Measurements from ENCODE around the gene ACAP3.

ACAP3 gene

DNA sequence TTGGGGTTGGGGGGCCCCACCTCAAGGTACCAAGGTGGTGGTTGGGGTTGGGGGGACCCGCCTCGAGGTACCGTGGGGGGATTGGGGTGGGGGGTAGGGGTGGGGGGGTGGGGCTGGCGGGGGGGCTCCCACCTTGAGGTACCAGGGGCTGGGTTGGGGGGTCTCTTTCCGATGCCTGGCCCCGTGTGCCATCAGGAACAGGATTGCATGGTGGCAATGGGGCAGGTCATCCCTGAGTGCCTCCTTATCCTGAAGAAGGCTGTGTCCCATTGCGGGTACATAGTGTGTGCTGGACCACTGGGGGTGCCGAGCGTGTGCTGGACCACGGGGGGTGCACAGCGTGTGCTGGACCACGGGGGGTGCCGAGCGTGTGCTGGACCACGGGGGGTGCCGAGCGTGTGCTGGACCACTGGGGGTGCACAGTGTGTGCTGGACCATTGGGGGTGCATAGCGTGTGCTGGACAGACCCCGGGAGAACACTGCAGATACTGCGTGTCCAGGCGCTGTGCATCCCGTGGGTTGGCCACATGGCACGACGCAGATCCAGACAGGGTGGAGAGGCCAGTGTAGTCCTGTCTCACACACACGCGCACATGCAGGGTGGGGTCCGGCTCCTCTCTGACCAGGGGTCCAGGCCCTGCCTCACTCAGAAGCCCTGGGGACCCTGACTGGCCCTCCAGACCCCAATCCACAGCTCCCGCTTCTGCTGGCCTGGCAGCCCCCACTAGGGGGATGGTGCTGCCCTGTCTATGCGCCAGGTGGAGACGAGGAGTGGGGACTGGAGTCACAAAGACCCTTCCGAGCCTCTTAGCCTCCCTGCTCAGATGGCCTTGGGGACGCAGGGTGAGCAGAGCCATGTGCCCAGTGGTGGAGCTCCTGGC, 23.3 kb downstream of the ACAP3 start:
- DNase-seq: no peak

DNA sequence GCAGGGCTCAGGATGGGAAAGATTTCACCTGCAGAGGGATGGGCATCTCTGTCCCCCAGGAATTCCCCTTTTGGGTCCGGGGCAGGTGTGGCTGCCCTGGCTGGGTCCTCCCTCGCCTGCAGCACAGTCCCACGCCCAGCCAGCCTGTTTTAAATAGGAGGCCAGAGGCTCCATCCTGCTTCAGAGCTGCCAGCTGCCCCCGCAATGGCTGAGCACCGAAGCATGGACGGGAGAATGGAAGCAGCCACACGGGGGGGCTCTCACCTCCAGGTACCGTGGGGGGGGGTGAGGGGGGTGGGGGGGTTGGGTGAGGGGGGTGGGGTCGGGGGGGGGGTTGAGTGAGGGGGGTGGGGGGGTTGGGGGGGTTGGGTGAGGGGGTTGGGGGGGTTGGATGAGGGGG, 23.9 kb downstream of the ACAP3 start:
- peak; percentile 56 for DNase-seq

DNA sequence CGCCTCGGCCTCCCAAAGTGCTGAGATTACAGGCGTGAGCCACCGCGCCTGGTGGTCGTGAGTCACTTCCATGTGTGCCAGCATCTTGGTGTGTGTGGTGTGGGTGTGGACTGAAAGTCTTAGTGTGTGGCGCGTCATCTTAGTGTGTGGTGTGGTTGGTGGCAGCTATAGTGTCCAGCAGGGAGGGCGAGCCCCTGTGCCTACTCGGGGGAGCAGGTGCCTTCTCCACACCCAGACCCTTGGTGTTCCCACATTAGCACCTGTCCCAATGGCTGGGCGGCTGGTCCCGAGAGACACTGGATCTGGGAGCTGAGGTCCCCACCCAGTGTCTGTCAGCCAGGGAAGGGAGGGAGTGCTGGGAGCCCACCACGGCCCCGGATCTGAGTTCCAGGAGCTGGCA, 24.7 kb downstream of the ACAP3 start:
- no peak for DNase-seq

DNA sequence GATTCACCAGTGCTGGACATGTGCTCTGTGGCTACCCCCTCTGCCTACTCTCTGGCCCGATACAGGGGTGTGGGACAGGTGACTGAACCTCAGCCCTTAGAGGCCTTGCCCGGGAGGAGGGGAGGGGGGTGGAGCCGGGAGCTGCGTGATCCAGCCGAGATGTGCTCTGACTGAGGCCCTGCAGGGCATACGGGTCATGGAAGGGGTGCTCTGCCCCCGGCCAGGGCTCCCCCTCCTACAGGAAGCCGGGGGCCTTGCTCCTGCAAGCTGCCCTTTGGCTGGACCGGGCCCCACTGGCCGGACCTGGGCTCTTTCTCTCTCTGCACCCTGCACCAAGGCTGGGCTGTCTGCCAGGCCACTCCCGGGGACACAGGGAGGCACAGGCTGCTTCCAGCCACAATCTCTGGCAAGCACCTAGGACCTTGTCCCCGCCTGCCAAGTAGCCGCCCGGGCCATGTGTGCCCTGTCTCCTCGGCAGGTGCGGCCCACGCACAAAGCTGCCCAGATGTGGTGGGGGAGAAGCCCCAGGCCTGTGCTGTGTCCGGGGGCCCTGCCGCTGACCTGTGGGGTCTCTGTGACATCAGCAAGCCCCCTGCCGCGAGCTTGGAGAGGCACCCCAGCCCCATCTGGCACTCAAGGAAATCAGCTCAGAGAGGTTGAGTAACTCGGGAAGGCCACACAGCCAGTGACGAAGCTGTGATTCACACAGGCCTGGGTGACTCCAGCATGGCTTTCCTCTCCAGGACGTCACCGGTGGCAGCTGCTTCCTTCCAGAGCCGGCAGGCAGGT, 26.0 kb downstream of the ACAP3 start:
- peak; percentile 32 for DNase-seq

DNA sequence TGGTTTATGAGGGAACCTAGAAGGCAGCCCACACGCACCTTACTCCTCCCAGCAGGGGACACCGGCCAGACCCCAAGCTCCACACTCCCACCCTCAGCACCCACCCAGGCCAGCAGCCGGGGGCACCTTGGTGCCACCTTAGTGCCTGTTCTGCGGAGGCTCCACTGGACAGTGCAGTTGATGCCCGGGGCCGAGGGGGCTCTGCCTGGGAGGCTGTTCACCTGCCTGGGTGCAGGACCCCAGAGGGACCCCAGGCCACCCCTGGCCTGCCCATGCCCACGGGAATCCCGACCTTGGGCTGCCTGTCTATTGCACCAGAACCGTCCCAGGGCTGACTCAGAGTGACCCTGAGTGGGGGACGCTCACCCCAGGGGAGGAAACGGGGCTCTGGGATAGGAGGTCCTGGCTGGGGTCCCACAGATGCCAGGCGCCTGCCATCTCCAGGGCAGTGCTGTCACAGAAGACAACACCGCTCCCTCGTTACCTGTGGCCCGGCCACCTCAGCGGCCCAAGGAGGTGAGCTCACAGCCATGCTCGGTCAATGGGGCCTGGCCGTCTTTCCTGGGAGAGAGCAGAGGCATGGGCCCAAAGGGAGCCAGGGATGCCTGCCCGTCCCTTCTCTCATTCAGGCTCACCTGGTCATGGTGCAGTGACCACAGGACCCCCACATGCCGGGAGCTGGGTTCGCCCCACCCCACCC, 26.8 kb downstream of the ACAP3 start:
- no peak for DNase-seq

DNA sequence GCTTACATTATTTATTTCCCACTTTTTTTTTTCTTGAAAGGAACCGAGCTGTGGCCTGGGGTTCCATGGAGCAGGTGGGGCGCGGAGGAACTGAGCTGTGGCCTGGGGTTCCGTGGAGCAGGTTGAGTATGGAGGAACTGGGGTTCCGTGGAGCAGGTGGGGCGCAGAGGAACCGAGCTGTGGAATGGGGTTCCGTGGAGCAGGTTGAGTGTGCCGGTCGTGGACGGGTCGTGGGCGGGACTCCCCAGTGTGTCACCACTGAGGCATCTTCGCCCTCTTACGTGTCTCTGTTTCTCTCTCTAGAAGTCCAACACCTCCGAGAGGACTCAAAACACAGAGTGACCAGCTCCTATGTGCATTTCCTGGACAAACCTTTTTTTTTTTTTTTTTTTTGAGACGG, 28.7 kb downstream of the ACAP3 start:
- no peak for DNase-seq

DNA sequence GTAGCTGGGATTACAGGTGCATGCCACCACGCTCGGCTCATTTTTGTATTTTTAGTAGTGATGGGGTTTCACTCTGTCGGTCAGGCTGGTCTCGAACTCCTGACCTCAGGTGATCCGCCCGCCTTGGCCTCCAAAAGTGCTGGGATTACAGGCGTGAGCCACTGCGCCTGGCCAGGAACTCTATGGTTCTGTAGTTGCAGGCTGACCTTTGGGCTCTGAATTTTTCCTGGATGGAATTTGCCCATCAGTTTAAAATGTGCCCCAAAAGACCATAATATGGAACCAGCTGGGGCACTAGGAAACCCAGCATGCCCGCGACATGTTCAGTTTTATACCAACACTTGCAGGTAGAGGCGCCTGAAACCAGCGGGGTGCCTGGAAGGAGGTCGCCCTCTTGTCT, 29.1 kb downstream of the ACAP3 start:
- DNase-seq: no peak

DNA sequence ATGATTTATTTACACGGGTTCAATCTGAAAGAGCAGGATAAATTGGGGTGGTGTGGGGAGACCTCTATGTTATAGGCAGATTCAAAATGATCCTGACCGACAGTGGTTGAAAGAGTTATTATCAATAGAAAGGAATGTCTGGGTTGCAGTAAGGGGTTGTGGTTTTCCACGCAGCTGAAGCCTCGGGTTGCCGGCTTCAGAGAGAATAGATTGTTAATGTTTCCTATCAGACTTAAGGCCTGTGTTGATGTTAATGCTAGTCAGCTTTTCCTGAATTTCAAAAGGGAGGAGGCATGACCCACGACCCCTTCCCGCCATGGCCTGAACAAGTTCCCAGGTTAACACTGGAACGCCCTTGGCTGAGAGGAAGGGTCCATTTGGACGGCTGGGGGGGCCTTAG, 31.9 kb downstream of the ACAP3 start:
- DNase-seq: no peak

DNA sequence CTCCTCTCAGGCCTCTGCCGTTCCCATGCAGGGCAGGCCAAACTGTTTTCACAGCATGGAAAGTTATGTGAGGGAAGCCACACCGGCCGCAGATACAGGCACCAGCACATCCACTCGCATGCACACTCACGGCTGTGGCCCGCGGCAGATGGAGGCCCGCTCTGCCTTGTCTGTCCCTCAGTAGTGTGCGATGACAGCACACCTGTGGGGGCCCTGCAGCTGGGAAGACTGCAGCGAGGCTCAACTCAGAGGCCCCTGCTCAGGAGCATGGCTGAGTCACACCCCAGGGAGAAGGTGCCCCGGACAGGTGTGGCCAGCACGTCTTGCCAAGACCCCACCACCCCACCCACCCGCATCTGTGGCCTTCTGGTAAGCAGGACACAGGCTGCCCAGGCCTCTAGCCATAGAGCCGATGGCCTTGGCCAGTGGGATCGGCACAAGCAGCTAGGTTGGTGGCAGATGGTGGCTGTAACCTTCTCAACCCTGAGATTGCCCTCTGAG, 32.7 kb downstream of the ACAP3 start:
- no peak for DNase-seq

DNA sequence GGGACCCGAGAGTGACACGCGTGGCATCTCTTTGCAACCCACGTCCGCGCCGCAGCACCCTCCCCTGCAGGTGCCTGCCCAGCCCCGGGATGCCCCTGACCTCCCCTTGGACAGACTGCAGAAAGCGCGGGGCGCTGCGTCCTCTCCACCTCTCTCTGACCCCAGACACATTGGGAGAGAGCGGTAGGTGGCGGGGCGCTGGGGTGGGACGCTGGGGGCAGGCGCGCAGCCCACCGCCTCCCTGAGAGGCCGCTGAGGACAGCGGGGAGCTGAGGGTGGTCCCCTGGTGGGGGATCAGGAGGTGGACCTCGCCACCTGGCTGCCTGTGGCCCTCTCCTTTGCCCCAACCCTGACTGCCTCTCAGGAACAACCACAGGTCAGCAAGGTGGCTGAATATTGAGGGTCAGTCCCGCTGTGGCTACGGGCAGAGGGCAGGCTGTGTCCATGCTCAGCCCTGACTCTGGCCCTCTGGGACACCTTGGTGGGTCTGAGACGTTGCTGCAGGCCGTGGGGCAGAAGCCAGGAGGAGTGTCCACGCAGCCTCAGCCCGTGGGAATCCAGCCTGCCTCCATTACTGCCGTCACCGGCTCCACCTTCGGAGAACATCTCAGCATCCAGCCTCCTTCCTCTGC, 33.3 kb downstream of the ACAP3 start:
- no peak for DNase-seq

DNA sequence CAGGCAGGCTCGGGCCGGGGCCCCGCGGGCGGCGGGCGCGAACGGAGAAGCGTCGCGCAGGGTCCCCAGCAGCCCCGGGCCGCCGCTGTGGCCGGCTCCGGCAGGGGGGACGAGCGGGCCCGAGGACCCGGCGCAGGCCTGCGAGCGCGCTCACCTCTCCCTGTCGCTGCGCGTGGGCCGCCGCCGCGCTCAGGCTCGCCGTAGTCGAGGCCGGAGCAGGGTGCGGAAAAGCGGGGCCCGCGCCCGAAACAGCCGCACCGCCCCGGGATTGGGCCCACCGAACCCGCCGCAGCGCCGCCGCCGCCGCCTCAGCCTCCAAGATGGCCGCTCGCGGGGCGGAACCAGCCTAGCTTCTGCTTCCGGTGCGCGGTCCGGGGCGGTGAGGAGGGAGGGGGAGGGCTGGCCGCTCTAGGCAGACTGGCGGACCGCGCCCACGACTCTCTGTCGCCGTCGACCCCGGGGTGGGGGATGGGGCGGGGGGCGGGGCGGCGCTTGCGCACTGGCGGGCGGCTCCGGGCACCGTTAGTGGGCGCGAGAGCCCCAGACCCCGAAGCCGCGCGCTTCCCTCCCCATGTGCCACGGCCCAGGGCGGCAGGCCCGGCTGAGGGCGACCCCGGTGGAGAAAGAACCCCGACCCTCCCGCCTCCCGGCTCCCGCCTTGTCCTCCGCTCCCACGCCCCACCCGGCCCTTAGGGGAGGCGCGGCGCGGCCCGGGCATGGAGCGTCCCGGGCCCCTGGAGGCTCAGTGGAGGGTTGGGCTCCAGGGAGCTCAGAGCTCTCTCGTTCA, 34.0 kb downstream of the ACAP3 start, which contains the start of gene UBE2J2:
UBE2J2 (minus strand) TSS at position 343 of the 787 bp plus-strand sequence. CDS start 5,862 bp downstream, outside the sequence.
- peak; percentile 47 for DNase-seq

DNA sequence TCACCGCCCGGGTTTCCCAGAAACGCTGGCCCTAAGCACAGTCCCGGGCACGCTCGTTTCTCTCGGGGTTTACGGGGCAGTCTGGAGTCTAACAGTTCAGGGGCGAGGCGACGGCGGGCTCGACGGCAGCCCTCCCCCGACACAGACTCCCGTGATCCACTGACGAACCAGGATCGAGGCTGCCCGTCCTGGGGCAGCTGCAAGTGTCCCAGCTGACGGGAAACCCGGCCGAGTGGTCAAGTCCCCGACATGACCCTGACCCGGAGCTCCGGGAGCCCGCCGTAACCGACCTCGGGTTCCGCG, 34.6 kb downstream of the ACAP3 start:
- no peak for DNase-seq

DNA sequence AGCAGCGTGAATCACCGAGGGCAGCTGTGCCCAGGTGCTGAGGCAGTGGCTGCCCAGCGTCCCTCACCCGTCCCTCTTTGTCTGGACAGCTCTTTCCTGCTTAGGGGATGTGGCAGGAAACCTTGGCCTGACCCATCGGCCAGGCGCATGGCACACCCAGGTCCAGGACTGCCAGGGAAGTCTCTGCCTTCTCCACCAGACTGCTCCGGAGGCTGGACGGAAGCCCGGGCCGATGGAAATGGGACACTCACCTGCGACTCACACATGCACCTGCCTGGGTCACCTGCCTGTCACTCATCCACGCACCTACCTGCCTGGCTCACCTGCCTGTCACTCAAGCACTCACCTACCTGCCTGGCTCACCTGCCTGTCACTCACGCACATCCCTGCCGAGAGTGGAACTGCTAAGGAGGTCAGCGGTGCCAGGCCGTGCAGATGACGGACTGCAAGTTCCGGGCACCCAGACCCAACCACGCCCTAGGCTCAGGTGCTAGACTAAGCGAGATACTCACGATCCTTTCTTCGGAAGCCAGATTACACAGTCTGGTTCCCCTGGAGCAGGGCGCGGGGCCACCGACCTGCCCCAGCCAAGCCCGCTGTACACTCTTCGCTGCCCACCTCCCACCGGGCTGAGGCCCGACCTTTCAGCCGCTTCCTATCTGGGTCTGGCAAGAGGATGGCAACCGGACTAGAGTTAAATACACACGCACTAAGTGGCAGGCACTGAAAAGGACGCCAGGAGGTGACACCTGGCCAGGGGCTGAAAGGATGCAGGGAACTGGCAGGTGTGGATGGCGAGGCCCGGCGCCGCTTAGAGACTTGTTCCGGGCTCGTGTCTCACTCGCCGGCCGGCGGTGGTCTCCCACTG, 35.2 kb downstream of the ACAP3 start:
- no peak for DNase-seq

DNA sequence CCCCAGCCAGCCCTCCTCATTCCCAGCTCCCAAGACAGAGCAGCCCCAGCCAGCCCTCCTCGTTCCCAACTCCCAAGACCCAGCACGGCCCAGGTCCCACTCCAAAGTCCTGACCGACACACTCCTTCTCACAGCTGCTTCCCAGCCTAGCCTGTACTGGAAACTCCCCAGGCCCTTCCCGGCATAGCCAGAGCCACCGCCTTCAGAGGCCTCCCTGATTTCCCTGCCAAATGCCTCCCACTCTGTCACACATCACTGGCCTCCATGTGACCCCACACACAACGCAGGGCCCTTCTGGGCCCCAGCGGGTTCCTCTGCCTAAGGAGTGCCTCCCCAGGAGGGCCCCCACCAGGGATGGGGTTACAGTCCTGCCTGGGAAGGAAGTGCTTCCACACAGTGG, 36.9 kb downstream of the ACAP3 start:
- peak; percentile 28 for DNase-seq

DNA sequence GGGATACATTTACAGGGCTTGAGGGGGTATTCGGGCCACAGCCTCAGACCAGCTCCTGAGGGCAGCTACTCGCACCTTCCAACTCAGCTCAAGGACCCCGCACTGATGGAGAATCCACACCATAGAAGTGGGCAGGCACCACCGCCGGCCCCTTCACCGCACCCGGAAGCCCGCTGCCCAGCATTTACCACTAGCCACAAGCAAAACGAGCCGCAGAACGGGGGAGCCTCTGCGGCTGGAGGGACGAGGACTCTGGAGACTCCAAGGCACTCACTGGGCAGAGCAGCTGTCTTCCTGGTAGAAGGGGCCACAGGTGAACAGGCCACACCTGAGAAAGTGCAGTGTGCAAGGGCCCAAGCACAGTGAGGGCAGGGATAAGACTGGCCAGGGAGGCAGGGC, 39.4 kb downstream of the ACAP3 start:
- no peak for DNase-seq

DNA sequence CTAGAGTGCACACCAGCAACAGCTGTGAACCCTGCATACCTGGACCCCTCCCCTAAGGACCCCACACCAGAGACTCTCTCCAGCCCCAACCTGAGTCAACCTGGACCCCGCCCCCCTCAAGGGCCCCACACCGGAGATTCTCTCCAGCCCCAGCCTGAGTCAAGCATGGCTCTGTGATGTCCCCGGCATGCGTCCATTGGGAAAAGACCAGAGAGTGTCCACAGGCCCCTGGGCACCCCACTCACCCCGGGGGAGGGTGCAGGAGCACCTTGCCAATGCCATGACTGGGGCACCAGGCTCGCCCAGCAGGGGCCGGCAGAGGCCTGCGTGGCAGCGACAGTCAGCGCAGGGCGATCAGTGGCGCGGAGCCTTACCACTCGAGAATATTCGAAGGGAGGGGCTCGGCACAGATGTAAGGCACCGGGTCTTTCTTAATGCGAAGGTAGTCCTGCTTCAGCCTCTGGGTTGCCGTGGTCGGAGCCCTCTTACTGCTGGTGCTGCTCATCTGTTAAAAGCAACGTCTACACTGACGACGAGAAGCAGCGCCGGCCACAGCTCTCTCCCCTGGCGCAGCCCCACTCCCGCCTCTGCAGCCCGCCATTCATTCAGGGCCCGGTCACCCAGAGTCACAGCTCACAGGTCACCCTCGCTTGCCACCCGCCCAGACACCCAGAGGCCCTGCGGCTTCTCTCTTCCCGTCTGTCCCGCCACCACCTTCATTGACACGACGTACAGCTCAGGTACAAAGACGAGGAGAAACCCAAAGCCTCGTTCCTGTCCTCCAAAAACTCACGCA, 40.0 kb downstream of the ACAP3 start:
- no peak for DNase-seq

DNA sequence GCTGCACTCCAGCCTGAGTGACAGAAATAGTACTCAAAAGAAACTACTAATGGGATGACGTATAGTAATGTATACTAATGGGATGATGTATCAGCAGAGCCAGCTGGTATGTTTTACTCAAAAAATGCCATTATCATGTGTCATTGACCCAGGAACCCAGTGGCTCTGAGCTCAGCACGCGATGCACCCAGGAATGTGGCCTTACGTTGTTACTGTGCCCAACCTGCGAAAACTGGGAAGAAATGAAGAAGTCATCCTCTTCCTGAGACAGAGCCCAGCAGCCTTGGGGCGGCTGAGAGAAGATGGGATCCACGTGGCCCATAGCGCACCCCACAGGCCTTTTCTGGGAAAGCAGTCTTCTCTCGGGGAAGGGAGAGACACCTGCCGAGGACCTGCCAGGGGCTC, 42.9 kb downstream of the ACAP3 start:
- peak; percentile 55 for DNase-seq

DNA sequence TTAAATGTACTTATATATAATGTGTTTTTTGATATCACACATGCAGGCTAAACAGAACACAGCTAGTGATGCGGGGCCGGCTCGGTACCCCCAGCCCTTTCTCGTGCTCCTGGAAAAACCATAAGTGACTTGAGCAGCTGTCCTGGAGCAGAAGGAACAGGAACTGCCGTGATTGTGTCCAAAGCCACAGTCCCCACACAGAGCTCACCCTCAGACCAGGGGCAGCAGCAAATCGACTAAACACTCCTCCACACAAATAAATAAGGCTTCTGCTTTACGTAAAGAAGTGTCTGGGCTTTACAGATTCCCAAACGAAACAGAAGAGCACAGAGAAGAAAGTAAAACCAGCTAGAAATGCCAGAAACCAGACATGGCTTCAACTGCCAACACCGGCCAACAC, 43.7 kb downstream of the ACAP3 start:
- no peak for DNase-seq

DNA sequence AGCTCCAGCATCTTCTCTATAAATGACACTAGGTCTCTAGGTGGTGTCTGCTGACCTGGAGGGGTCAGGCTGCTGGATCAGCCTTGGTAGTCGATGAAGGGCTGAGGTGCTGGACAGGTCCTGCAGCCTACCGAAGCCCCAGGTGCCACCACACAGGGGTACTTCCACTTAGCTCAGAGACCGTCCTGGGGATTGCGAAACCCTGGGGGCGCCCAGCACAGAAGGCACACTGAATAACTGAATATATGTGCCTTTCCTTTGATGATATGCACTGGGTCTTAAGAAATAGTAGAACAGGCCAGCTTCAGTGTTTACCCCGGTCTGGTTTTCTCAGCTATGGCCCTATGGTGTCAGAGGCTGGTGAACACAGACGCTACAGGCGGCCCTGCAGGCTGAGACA, 45.0 kb downstream of the ACAP3 start:
- no peak for DNase-seq

DNA sequence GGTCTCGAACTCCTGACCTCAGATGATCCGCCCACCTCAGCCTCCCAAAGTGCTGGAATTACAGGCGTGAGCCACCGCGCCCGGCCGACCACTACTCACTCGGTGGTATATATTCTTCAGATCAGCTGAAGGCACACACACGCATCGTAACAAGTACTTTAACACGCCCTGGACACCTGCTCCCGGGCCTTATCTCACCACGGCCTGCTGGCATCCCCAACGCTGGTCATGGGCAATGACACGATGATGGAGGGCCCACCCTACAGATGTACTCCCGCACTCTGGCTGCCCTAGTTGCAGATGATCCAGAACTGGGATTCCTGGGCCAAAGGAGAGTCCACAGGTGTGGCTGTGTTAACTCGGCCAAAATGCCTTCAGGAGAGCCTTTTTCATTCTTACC, 45.7 kb downstream of the ACAP3 start:
- DNase-seq: no peak
